Measurements from ENCODE around the gene TTI1.

TTI1 gene

DNA sequence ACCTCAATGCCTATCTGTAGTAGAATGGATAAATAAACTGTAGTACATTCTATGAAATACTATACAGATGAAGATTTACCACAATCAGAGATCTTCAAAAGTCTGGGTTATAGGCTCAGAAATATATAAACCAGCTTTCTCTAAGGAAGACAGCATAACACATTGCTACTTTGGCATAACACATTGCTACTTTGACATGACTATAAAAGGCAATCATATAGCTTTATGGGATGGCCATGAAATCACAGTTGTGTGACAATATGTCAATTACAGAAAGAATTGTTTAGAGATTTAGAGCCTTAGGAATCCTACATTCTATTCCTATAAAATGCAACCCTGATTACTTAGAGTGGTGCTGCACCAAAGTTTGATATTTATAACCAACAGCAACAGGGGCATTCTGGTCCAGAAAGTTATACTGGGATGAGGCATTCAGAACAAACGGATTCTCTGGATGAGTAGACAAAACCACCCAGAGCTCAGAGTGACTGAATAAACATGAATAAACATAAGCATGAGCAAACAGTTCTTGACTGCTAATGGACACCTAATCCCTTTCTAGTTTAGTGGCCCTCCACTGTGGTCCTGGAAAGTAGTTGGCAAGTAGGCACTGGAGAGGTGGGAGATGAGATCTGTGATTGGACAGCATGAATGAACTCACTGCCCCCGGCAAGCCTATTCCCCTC, 12.0 kb downstream of the TTI1 start:
- no peaks in the 10 kb centered on the region for H3K27me3 ChIP-seq
- H3K27ac ChIP-seq: no peak overlapping the region
- no peak overlapping the region for H3K4me3 ChIP-seq (ENCODE audit: low read depth in 1 of 2, low read length in 1 of 2)
- TF ChIP-seq, protein P1, sequence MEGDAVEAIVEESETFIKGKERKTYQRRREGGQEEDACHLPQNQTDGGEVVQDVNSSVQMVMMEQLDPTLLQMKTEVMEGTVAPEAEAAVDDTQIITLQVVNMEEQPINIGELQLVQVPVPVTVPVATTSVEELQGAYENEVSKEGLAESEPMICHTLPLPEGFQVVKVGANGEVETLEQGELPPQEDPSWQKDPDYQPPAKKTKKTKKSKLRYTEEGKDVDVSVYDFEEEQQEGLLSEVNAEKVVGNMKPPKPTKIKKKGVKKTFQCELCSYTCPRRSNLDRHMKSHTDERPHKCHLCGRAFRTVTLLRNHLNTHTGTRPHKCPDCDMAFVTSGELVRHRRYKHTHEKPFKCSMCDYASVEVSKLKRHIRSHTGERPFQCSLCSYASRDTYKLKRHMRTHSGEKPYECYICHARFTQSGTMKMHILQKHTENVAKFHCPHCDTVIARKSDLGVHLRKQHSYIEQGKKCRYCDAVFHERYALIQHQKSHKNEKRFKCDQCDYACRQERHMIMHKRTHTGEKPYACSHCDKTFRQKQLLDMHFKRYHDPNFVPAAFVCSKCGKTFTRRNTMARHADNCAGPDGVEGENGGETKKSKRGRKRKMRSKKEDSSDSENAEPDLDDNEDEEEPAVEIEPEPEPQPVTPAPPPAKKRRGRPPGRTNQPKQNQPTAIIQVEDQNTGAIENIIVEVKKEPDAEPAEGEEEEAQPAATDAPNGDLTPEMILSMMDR (IDR thresholded peaks at IDR 0.05): no peak
- H3K9me3 ChIP-seq: peaks cover 6% of the 10 kb centered on the region
- peaks cover 12% of the 10 kb centered on the region for H3K36me3 ChIP-seq
- peaks cover 17 to 18% of the 10 kb centered on the region in 2 experiments for H3K4me1 ChIP-seq (ENCODE audit: control insufficient read depth in 1 of 2, insufficient read depth in 1 of 2, low read depth in 1 of 2, low read length in 1 of 2)

DNA sequence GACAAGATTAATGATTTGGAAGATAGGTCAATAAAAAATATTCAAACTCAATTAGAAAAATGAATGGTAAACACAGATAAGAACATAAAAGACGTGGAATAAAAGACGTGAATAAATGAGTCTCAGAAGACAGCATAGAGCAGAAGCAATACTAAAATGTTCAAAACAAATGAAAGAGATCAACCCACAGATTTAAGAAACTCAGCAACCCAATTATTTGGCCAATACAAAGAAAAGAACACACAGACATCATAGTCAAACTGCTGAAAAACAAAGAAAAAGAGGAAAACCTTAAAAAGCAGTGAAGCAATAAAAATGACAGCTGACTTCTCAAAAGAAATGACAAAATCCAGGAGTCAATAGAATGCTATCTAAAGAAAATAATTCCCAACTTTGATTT, 14.9 kb downstream of the TTI1 start:
- peaks cover 6% of the 10 kb centered on the region for H3K9me3 ChIP-seq
- H3K27ac ChIP-seq: no peak overlapping the region
- no peaks in the 10 kb centered on the region for H3K27me3 ChIP-seq
- peaks cover 4 to 5% of the 10 kb centered on the region in 2 experiments for H3K4me1 ChIP-seq (ENCODE audit: control insufficient read depth in 1 of 2, insufficient read depth in 1 of 2, low read depth in 1 of 2, low read length in 1 of 2)
- TF ChIP-seq, protein P1 (IDR thresholded peaks at IDR 0.05): no peak
- H3K4me3 ChIP-seq (ENCODE audit: low read depth in 1 of 2, low read length in 1 of 2): no peak overlapping the region
- H3K36me3 ChIP-seq: peaks cover 29% of the 10 kb centered on the region

DNA sequence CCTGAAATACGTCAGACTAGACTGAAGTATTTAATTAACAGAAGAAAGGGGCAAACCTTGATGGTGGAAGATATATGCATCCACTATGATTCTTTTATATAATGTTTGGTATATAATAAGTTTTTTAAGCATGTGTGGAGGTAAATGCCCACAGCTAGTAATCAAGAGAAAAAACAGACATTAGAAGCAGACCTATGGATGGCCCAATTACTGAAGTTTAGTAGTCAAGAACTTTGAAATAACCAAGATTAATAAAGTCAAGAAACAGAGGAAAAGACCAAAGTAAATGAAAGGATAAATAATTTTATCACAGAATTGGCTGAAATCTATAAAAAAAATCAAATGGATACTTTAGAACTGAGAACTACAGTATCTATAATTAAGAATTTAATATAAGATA, 15.3 kb downstream of the TTI1 start:
- peaks cover 0 to under 1% of the 10 kb centered on the region in 2 experiments for H3K4me1 ChIP-seq (ENCODE audit: control insufficient read depth in 1 of 2, insufficient read depth in 1 of 2, low read depth in 1 of 2, low read length in 1 of 2)
- peaks cover 34% of the 10 kb centered on the region for H3K36me3 ChIP-seq
- H3K27me3 ChIP-seq: no peaks in the 10 kb centered on the region
- H3K4me3 ChIP-seq (ENCODE audit: low read depth in 1 of 2, low read length in 1 of 2): no peak overlapping the region
- H3K27ac ChIP-seq: no peak overlapping the region
- TF ChIP-seq, protein P1 (IDR thresholded peaks at IDR 0.05): no peak
- H3K9me3 ChIP-seq: peaks cover 6% of the 10 kb centered on the region

DNA sequence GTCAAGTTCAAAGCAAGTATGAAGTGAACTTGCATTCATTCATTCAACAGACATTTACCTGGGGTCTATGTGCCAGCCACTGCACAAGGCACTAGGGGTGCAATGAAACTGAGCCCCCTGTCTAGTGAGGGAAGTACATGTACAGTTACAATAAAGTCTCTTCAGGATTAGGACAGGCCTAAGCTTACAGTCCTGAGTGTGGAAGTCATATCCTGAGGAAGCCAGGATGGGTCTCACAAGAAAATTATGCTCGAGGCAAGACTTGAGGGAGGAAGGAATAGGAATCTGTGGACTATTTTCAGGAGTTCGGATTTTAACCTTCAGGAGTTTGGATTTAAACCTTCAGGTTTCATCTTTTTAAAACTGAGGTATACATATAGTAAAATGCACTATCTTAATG, 19.4 kb downstream of the TTI1 start:
- H3K9me3 ChIP-seq: peaks cover 6% of the 10 kb centered on the region
- no peak overlapping the region for H3K4me3 ChIP-seq (ENCODE audit: low read depth in 1 of 2, low read length in 1 of 2)
- H3K4me1 ChIP-seq (ENCODE audit: control insufficient read depth in 1 of 2, insufficient read depth in 1 of 2, low read depth in 1 of 2, low read length in 1 of 2): no peaks in the 10 kb centered on the region
- TF ChIP-seq, protein P1 (IDR thresholded peaks at IDR 0.05): no peak
- H3K36me3 ChIP-seq: peaks cover 57% of the 10 kb centered on the region
- no peaks in the 10 kb centered on the region for H3K27me3 ChIP-seq
- H3K27ac ChIP-seq: no peak overlapping the region

DNA sequence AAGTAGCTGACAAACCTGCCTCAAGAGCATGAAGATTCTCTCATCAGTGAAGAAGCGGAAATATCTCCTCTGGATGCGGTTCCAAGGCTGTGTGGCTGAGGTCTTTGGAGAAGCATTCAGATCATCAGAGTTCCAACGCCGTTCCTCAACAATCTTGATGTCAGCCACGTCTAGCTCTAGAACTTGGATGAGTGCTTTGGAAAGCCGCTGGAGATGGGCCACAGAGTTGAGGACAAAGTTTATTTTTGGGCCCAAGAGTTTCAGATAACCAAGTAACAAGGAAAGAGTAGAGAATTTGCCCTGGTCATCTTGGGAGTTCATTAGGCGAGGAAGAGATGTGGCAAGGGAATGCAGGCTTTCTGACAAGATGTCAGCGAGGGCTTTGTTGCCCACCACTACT, 20.9 kb downstream of the TTI1 start:
- Histone ChIP-seq H3K27ac (no peak overlapping the region), H3K9me3 (peaks cover under 1% of the 10 kb centered on the region), H3K27me3 (no peaks in the 10 kb centered on the region), H3K4me3 (ENCODE audit: low read depth in 1 of 2, low read length in 1 of 2) (no peak overlapping the region), H3K4me1 (ENCODE audit: control insufficient read depth in 1 of 2, insufficient read depth in 1 of 2, low read depth in 1 of 2, low read length in 1 of 2) (no peaks in the 10 kb centered on the region), H3K36me3 (peaks cover 52% of the 10 kb centered on the region)
- TF ChIP-seq, protein P1 (IDR thresholded peaks at IDR 0.05): no peak

Data from neutrophil (primary cell).